HUDEP-2 (cell line): ENCODE measurements around the gene GSG1.

Experiments
- DNase-seq, 76 experiments: peaks; one replicate each; lab custom pipeline; 2025; ENCODE audit not compliant: unreplicated experiment in 76 of 76; lab: John Stamatoyannopoulos, UW

The GSG1 gene

DNA sequence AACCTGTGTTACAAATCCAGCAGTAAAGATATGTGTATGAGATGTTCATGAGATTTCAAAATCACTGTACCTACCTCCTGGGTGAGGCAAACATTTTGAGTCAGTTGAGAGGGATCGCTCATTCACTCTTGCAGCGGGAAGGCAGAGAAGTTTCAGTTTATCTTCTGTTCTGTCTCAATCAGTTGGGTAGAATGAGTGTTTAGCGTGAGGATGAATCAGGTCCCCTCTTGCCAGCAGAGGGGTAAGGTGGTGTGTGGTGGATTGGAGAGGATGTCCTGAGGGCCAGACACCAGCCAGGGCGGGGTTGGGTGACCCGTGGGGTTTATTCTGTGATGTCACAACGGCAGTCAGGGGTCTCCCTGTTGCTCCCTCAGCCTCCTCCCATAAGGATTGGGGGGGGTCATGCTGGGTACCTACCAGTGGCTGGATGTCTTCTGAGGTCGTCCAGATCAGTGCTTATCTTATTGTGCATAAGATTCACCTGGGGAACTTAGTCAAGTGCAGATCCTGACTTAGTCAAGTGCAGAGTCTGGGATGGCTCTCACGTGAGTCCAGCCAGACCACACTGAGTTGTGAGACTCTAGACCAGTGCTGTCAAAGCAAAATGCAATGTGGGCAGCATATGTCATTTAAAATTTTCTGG lies at the start of gene GSG1:
TSS of gene GSG1 (minus strand) at position 277 of the 643 bp plus-strand sequence. CDS start at position 122, 155 bp downstream.
- no peak for DNase-seq

DNA sequence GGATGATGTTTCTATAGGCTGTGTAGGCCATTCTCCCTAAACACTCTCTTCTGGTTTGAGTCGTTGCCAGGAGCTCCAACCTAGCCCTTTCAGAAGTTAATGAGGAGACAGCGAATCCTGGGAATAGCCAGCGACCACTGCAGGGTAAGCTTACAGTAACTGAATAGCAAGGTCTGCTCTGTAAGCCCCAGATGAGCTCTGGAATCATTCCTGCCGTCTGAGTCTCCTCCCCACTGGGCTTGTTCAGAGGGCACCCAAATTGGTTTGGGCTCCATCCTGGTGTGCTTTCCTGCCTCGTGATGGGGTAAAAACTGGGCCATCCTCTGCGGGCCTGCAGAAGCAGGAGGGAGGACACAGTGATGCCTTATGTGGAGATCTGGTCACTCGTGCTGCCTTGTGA lies 49.7 kb upstream of the GSG1 start:
- DNase-seq = no peak

DNA sequence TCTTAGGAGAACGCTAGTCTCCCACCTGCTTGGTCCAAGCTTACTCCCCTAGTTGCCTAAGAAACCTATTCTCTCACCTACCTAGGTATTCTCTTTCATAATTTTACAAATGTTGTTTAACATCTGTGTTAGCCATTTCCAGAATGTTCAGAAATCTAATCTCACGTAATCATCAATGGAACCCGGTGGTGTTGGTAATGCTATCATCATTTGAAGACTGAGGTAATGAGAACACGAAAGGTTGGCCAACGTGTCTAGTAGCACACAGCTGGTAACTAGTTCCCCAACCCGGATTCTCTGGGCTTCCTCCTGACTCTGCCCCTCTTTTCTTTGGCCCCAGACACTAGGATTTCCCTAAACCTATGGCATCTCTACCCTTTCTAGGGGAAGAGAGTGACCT lies 49.3 kb upstream of the GSG1 start:
- no peak for DNase-seq

DNA sequence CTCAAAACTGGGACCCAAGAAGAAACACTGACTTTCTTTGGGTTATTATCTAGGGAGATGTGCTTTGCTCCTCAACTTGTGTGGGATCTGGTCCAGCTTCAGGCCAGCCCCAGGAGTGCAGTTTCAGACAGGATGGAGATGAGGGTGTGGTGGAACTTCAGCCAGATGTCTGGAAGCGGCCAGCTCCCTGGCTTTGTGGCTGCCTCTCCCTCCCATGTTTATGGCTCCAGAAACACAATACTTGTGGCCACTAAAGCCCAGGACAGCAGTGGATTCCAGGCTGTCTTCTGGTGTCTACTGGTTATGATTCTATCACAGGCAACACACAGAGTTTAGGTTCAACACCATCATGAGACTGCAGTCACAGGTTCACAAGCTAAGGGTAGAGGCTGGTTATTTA lies 48.8 kb upstream of the GSG1 start:
- no peak for DNase-seq

DNA sequence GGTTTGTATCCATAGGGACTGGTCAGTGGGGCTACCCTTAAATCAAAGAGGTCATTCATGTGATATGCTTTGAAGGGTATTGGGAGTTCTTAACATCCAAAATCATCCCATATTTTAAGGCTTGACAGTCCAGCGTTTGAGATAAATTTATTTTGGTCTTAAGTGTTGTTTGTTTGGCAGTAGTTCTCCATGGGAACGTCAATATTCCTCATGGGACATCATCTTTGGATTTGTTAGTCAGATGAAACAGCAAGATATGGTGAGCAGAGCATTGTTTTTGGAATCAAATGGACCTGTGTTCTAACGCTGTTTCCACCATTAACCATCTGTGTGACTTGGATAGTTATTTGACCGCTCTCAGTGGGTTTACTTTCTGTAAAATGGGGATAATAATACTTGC lies 45.9 kb upstream of the GSG1 start:
- no peak for DNase-seq

DNA sequence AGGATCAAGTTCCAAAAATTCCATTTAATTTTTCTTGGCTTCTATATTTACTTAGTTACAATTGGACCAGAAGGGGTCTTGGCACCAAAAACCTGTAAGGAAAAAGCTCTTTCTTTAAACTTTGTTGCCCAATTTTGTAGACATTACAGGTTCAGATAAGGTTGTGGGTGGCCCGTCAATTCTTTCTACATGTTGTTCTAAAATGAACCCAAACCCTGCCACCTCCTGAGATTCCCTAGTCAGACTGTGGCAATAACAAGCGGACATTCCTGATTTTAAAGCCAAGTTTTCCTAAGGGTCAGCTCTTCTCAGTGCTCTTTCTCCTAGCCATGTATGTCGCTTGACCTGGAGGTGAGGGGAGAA lies 45.0 kb upstream of the GSG1 start:
- DNase-seq = no peak

DNA sequence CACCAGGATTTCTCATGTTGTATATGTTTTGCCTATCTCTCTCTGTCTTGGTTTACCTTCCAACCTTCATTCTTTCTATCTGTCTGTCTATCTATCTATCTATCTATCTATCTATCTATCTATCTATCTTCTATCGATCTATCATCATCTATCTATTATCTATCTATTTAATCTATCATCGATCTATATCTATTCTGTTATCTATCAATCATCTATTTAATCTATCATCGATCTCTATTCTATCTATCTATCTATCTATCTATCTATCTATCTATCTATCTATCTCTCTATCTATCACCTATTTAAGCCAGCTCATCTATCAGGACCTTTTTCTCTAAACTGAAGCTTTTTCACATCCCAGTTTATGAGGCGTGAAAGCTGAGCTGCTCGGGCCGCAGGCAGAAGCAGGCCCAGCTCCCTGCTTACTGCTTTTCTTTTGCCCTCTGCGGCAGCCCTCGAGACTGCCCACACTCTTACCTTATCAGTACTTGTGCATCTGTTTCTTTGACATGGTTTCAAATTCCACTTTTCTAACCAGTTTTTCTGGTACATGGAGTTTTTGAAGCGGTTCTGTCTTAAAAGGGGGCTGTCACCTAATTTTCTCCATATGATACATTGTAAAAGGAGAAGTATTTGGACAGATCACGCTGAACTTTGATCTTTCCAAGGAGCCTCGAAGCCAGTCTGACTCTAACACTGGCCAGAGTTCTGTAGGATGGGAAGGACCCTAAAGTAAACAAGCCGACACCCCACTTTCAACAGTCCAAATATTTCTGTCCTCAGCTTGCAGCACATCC lies 44.4 kb upstream of the GSG1 start:
- no peak for DNase-seq

DNA sequence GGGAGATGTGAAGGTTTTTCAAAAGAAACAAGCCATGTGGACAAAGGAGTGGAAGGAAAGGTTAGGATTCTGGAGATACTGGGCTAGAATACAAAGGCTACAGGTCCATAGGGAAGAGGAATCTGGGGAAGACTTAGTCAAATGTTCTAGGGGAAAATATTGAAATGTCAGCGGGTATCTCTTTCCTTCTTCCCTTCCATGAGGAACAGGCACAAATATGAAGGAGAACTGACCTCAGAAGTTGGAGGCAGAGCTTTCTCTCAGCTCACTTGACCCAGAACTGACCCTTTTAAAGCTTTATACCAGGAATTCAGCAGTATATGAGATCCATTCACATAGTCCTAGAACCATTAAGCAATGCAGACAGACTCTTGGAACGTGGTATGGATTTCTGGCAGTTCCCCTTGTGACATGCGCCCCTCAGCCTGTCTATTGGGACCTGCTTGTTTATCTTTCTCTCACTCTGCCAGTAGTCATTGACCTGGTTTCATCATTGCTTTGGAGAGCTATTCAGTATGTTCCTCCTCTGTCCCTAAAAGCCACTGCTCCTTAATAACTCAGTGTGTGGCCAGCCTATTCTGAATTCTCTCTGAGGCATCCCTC lies 43.0 kb upstream of the GSG1 start:
- no peak for DNase-seq

DNA sequence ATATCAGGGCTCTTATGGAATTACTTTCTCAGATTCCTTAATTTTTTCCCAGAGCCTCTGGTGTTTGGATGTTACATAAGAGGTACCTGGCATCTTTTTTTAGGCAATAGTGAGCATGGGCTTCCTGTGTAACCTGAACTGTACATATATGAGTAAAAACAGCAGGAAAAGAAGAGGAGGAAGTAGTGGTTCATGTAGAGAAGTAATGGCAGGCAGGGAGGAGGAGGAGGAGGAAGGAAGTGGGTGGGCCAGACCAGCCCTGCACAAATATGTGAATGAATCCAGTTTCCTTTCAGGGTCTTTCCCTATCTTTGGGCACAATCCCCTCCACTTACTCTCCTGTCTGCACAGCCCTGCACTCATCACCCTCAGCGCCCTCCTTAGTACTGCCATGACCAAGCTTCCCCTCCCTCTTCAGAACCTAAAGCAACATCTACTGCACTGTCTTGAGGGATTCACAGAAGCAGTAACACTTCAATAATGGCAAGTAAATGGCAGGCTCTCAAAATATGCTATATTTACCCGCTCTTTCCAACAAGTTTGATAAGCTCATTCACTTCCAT lies 40.9 kb upstream of the GSG1 start:
- DNase-seq = no peak

DNA sequence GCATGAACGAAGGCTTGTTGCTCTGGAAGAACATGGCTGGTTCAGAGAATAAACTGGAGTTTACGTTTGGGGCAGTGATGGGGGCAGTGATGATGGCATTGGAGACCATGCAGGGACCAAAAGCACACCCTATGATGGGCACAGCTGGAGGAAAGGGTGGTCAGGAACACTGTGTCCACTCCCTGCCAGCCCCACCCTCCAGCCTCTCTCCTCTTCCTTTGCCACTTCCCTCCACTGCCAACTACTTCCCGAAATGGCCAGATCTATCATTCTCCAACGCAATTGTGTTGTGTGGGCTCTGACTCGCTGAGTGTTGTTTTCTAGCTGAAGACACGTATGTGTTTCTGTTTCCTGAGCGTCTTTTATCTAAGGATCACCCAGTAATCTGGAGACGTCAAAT lies 39.3 kb upstream of the GSG1 start:
- DNase-seq = no peak

DNA sequence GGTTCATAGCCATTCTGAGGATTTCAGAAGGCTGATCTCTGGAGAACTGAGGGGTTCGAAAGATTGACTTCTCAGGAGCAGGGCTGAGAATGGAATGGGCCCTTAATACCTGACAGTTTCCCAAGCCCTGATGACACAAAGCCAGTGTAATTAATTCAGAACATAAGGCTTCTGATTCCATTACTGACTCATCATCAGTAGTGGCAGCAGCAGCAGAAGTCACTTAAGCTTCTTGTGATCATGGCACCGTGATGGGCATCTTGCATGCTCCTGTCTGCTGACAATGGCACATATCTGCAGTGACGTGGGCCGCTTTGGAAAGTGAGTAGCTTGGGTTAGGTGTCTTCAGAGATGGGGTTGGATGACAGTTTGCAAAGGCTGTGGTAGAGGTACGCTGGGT lies 38.2 kb upstream of the GSG1 start:
- DNase-seq = no peak

DNA sequence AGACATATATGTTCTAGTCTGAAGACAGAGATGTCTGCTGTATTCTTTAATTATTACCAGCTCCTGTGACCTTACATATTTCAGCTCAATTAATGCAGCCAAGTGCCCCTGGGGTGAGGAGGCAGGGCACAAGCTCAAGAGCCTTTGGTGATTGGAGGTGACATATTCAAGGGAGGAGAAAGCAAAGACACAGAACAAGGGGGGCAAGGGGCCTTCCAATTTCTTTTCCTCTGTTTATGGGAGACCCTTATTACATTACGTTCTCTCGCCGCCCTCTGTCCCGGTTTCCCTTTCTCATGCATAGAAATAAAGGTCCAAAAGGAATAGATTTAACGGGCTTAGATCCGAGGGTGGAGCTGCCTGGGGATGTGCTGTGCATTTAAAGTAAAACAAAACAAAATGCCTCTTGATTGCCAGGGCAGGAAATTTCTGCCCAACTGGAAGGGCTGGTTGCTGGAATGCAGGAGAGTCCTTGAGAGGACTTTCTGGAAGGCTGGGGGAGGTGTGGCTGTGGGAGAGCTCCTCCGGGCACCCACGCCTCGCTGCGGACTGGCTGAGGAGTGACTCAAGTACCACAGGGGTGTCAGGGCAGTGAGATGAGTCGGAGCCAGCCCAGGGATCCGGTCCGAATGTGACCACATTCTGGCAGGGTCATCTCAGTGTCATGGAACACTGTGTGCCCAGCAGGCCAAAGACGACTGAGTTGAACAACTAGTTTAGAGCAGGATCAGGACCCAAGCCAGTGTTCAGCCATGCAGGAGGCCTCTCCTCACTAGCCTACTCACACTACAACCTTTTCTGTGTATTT lies 32.1 kb upstream of the GSG1 start:
- no peak for DNase-seq

DNA sequence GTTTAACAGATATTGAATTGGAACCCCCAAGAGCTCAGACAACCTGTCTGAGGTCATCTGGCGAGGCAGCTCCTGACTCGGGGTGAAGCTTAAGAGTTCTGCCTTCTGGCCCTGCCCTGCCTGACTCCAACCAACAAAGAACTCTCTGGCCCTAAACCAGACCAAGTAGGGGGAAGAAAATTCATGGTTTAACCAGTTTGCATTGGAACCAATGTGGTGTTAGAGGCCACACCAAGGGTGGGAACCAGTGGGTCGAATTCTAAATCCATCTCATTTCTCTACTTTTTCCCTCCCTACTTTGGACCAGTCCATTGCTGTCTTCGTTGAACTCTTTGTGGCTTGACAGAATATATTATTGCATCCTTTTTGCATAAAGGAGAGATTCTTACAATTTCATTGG lies 30.4 kb upstream of the GSG1 start:
- no peak for DNase-seq

DNA sequence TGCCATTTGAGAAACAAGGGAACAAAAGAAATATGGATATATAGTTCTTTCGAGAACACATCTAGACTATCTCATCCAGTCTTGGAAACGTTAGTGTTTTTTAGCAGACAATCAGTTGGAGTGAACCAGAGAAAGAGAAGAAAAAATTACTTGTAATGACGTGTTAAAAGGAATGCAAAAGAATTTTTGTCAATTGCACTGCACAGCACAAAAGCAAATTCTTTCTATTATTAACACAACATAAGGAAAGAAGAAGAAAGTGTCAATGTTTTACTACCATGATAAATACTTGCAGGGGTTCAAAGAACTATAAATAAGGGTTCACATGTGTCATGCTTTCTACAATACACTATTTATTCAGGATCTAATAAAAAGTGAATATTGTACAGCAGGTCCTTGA lies 27.5 kb upstream of the GSG1 start:
- no peak for DNase-seq

DNA sequence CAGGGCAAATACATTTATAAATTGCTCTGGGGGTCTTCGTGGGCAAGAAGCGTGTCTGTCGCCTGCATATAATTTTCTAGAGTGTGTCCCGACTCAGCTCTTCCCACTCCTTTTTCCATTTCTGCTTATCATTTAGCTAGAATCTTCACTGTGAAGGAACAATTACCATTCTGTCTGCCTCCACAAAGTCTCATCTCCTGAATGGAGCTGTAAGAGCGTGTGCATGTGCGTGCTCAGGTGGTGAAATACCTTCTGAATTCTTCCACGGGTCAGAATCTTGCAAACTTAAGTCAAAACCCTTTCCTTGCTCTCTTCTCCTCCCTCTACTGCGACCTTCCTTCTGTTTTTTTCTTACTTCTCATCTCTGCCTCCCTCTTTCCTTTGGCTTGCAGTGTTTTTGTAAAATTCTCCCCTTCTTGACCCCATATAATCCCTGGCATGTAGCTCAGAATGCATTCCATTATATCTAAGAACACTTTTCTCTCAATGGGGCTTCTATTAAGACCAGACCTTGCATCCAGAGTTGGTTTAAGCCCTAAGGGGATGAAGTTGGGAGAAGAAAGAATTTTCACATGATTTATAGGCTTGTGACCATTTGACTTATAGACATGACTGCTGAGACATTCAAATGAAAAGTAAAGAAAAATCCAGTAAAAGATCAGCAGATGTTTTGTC lies 25.0 kb upstream of the GSG1 start:
- no peak for DNase-seq

DNA sequence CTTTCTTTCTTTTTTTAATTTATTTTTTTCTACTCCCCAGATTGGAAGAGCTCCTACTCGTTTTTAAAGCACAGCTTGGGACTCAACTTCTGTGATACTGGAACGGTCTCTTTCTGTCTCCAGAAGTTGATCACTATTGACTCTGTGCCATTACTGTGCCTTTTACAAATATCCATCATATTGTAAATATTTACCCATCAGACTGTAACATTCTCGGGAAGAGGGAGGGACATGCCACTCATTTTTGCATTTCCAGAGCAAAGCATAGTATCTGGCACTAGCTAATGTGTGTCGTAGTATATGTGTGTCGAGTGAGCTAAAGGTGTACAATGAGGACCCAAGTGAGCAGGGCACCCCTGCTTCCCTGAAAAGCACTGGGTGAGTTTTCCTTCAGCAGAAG lies 24.0 kb upstream of the GSG1 start:
- no peak for DNase-seq

DNA sequence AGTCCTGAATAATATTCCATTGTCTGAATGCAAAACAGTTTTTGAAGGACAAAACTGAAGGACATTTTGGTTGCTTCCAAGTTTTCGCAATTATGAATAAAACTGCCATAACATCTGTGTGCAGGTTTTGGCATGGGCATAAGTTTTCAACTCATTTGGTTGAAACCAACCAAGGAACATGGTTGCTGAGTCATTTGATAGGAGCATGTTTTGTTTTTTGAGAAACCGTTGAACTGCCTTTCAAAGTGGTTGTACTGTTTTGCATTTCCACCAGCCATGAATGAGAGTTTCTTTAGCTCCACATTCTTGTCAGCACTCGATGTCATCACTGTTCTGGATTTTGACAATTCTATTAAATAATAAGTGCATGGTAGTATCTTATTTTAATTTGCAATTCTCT lies 23.0 kb upstream of the GSG1 start:
- no peak for DNase-seq

DNA sequence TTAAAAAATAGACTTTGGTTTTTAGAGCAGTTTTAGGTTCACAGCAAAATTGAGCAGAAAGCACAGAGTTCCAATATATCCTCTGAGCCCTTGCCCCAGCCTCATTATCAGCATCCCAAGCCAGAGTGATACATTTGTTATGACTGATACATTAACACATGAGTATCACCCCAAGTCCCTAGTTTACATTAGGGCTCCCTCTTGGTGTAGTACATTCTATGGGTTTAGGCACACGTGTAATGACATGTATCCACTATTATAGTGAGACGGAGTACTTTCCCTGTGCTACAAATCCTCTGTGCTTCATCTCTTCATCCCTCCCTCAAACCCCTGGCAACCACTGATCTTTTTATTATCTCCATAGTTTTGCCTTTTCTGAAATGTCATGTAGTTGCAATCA lies 22.5 kb upstream of the GSG1 start:
- no peak for DNase-seq

DNA sequence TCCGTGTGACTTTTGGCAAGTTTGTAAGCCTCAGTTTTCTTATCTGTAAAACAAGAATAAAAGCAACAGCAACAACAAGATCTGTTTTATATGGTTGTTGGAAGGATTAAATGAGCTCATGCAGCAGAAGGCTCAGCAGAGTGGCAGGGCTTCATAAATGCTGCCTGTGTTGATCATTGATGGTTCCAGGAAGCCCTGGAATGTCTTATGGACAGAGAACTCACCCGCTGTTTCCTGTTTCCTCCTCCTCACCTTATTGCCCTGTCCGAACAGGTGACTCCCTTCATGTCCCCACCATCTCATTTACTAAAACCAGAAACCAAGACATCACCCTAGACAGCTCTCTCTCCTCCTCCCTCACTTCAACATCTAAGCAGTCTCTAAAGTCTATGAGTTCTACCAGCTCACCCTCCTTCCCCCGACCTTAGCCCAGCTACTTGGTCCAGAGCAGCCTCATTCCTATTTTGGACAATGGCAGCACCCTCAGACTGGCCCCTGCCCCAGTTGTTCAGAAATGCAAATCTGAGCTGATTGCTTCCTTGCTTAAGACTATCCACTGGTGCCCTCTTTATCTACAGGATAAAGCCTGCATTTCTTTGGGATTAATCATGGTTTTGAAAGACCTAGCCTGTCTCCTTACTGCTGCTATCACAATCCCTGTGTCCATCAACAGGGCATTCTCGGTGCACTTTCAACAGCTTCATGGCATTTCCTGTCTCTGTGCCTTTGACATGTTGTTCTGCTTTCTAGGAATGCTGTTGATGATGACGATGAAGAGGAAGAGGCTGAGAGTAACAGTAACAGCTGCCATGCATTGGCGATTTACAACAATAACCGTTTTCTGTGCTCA lies 21.4 kb upstream of the GSG1 start:
- no peak for DNase-seq

DNA sequence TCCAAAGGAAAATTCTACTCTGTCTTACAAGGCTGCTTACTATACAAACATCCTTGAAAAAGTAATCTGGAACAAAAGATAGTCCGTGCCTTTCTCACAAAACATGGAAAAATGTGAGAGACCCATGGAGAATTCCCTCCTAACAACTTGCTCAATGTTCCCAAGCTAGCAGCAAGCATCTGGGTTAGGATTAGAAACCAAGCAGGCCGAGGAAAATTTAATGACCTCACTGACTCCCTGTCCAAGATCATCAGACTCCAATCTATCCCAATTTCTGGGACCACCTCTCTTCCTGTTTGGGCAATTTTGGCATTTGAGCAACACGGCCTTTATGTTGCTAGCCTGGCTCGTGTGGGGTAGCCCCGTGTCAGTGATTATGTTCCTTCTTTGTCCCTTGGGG lies 18.1 kb upstream of the GSG1 start:
- DNase-seq = no peak
